ENCODE measurements around the gene DUOX2.

DNA sequence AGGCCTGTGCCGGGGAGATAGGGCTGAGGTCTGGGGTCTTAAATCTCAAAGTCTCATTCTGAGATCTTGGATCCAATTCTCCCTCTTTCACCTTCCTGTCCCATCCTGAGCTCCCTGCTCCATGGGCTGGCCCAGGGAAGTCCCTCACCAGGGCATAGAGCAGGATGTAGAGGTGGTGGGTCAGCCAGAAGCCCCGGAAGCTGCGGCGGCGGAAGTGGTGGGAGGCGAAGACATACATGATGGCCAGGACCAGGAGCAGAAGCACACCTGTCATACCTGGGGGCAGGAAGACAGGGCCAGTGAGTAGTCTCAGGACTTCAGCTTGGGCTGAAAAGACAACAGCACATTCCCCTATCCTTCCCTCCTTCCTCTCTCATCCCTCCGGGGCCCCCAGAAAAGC lies 16.5 kb downstream of the DUOX2 start:
- TF ChIP-seq, protein P1, sequence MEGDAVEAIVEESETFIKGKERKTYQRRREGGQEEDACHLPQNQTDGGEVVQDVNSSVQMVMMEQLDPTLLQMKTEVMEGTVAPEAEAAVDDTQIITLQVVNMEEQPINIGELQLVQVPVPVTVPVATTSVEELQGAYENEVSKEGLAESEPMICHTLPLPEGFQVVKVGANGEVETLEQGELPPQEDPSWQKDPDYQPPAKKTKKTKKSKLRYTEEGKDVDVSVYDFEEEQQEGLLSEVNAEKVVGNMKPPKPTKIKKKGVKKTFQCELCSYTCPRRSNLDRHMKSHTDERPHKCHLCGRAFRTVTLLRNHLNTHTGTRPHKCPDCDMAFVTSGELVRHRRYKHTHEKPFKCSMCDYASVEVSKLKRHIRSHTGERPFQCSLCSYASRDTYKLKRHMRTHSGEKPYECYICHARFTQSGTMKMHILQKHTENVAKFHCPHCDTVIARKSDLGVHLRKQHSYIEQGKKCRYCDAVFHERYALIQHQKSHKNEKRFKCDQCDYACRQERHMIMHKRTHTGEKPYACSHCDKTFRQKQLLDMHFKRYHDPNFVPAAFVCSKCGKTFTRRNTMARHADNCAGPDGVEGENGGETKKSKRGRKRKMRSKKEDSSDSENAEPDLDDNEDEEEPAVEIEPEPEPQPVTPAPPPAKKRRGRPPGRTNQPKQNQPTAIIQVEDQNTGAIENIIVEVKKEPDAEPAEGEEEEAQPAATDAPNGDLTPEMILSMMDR (optimal IDR thresholded peaks at IDR 0.05 in 1 of 3, IDR thresholded peaks at IDR 0.05 in 1 of 3, conservative IDR thresholded peaks at IDR 0.05 in 1 of 3; ENCODE audit: extremely low read depth in 1 of 3, insufficient read depth in 2 of 3, low read length in 3 of 3), result no peak
- TF ChIP-seq EZH2 (IDR thresholded peaks at IDR 0.05; ENCODE audit: low read length), result no peak

All from keratinocyte (primary cell).